ENCODE data around the gene SLC17A2. TPM values are rescaled to one million over a fixed set of nuclear protein-coding genes. Genes with fewer than 3 reads are reported as not detected.

The SLC17A2 gene
- total and polyA plus RNA-seq, 2 donors (not counting 1 experiment from before 2014, with no cell fraction given): not detected

DNA sequence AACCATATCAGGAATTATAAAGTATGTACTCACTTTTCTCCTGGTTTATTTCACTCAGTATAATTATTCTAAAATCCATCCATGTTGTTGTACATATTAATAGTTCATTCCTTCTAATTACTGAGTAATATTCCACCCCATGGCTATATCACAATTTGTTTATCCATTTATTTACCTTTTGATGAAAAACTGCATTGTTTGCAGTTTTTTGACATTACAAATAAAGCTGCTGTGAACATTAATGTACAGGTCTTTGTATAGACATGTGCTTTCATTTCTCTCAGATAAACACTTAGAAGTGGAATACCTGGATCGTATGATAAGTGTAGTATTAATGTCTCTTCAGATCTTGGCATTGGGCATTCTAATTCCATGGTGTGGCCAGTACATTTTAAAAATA, 60.7 kb downstream of the SLC17A2 start:
- peaks cover 12% of the 10 kb centered on the region for H3K27me3 Mint-ChIP-seq
- TF ChIP-seq EZH2 (IDR thresholded peaks at IDR 0.05; ENCODE audit: borderline replicate concordance, insufficient read depth, low read depth, low read length, poor library complexity, severe bottlenecking): no peak
- TF ChIP-seq, protein P1, sequence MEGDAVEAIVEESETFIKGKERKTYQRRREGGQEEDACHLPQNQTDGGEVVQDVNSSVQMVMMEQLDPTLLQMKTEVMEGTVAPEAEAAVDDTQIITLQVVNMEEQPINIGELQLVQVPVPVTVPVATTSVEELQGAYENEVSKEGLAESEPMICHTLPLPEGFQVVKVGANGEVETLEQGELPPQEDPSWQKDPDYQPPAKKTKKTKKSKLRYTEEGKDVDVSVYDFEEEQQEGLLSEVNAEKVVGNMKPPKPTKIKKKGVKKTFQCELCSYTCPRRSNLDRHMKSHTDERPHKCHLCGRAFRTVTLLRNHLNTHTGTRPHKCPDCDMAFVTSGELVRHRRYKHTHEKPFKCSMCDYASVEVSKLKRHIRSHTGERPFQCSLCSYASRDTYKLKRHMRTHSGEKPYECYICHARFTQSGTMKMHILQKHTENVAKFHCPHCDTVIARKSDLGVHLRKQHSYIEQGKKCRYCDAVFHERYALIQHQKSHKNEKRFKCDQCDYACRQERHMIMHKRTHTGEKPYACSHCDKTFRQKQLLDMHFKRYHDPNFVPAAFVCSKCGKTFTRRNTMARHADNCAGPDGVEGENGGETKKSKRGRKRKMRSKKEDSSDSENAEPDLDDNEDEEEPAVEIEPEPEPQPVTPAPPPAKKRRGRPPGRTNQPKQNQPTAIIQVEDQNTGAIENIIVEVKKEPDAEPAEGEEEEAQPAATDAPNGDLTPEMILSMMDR (IDR thresholded peaks at IDR 0.05): no peak
- Histone ChIP-seq H3K4me3 (ENCODE audit: control extremely low read depth in 1 of 5, extremely low read depth in 1 of 5, insufficient read depth in 1 of 5, low read depth in 2 of 5, low read length in 4 of 5) (no peak overlapping the region), H3K4me1 (ENCODE audit: control insufficient read depth in 2 of 2, insufficient read depth in 2 of 2, low read length in 2 of 2) (no peaks in the 10 kb centered on the region), H3K79me2 (ENCODE audit: control insufficient read depth, insufficient read depth, low read length) (no peaks in the 10 kb centered on the region), H3K9ac (ENCODE audit: low read length) (no peak overlapping the region), H4K20me1 (ENCODE audit: control insufficient read depth, insufficient read depth, low read length, poor library complexity, severe bottlenecking) (no peaks in the 10 kb centered on the region), H3K27me3 (replicated peaks in 1 of 4; ENCODE audit: control extremely low read depth in 1 of 4, control insufficient read depth in 3 of 4, insufficient read depth in 4 of 4, low read length in 3 of 4) (peaks cover 0 to 3% (median 0%) of the 10 kb centered on the region in 4 experiments), H3K27ac (ENCODE audit: low read length in 2 of 2) (no peak overlapping the region), H3K9me3 (ENCODE audit: control extremely low read depth in 1 of 3, control insufficient read depth in 2 of 3, insufficient read depth in 1 of 3, low read length in 2 of 3) (no peaks in the 10 kb centered on the region), H2AFZ (ENCODE audit: insufficient read depth, low read depth, low read length, poor library complexity, severe bottlenecking) (no peak overlapping the region), H3K4me2 (replicated peaks; ENCODE audit: low read depth, low read length, poor library complexity, severe bottlenecking) (no peak overlapping the region), H3K36me3 (replicated peaks in 1 of 2; ENCODE audit: control extremely low read depth in 1 of 2, control insufficient read depth in 1 of 2, extremely low read depth in 1 of 2, insufficient read depth in 2 of 2, low read length in 1 of 2) (no peaks in the 10 kb centered on the region)
- WGBS (ENCODE audit: insufficient coverage): no CpG with 5 or more reads among the region's 1 CpG
- no peaks in the 10 kb centered on the region for H3K4me1 Mint-ChIP-seq
- no peaks in the 10 kb centered on the region for H3K9me3 Mint-ChIP-seq (ENCODE audit: insufficient read depth)
- intact Hi-C loops (cut with micrococcal nuclease): no loop called here
- ATAC-seq (ENCODE audit: low read depth) (no peak), DNase-seq (no peak)
- POLR2A ChIA-PET: no interaction called here
- no peak overlapping the region for H3K27ac Mint-ChIP-seq
- CTCF ChIA-PET: no interaction called here
- H3K4me3 Mint-ChIP-seq: no peak overlapping the region

DNA sequence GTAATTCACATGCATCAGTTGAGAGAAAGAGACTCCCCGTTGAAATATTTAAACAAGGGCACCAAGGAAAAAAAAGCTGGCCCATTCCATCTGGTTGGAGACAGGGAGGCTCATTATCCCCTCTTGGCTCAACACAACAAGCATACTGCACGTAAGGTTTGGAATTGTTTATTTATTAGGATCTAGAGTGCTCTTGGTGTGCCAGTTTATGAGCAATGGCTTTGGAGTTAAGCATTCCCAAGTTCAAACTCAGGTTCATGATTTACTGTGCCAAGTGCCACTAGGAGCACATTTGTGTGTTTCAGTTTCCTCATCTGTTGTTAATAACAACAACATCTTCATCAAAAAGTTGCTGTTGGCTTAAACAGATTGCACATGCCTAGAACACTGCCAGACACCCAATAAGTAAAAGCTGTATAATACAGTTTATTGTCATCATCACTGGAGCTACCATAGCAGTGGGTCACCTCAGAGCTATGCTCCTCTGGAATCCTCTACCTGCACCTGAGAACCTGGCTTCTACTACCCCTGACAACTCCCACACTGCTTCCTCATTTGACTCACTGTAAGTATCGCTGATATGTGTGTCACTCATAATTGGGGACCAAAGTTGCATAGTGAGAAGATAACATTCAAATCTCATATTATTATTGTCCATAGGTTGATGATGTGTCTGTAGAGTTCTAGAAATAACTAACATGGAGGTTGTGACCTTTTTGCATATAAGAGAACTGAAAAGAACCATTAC, 61.9 kb downstream of the SLC17A2 start:
- no peak overlapping the region for H3K4me2 ChIP-seq (replicated peaks; ENCODE audit: low read depth, low read length, poor library complexity, severe bottlenecking)
- intact Hi-C loops (cut with micrococcal nuclease): no loop called here
- CTCF ChIA-PET: no interaction called here
- DNase-seq (no peak), ATAC-seq (ENCODE audit: low read depth) (no peak)
- H3K4me3 ChIP-seq (ENCODE audit: control extremely low read depth in 1 of 5, extremely low read depth in 1 of 5, insufficient read depth in 1 of 5, low read depth in 2 of 5, low read length in 4 of 5): no peak overlapping the region
- no peaks in the 10 kb centered on the region for H3K9me3 ChIP-seq (ENCODE audit: control extremely low read depth in 1 of 3, control insufficient read depth in 2 of 3, insufficient read depth in 1 of 3, low read length in 2 of 3)
- no CpG with 5 or more reads among the region's 3 CpGs for WGBS (ENCODE audit: insufficient coverage)
- no peak overlapping the region for H3K27ac ChIP-seq (ENCODE audit: low read length in 2 of 2)
- H3K27me3 ChIP-seq (replicated peaks in 1 of 4; ENCODE audit: control extremely low read depth in 1 of 4, control insufficient read depth in 3 of 4, insufficient read depth in 4 of 4, low read length in 3 of 4): peaks cover 0 to 8% (median 2%) of the 10 kb centered on the region in 4 experiments
- Mint-ChIP-seq H3K4me3 (no peak overlapping the region), H3K4me1 (no peaks in the 10 kb centered on the region), H3K9me3 (ENCODE audit: insufficient read depth) (no peaks in the 10 kb centered on the region), H3K27ac (no peak overlapping the region), H3K27me3 (peaks cover 24% of the 10 kb centered on the region)
- H2AFZ ChIP-seq (ENCODE audit: insufficient read depth, low read depth, low read length, poor library complexity, severe bottlenecking): no peak overlapping the region
- no peaks in the 10 kb centered on the region for H4K20me1 ChIP-seq (ENCODE audit: control insufficient read depth, insufficient read depth, low read length, poor library complexity, severe bottlenecking)
- TF ChIP-seq, protein P1 (IDR thresholded peaks at IDR 0.05): no peak
- no peak for TF ChIP-seq EZH2 (IDR thresholded peaks at IDR 0.05; ENCODE audit: borderline replicate concordance, insufficient read depth, low read depth, low read length, poor library complexity, severe bottlenecking)
- H3K79me2 ChIP-seq (ENCODE audit: control insufficient read depth, insufficient read depth, low read length): no peaks in the 10 kb centered on the region
- POLR2A ChIA-PET: no interaction called here
- H3K36me3 ChIP-seq (replicated peaks in 1 of 2; ENCODE audit: control extremely low read depth in 1 of 2, control insufficient read depth in 1 of 2, extremely low read depth in 1 of 2, insufficient read depth in 2 of 2, low read length in 1 of 2): no peaks in the 10 kb centered on the region
- no peak overlapping the region for H3K9ac ChIP-seq (ENCODE audit: low read length)
- H3K4me1 ChIP-seq (ENCODE audit: control insufficient read depth in 2 of 2, insufficient read depth in 2 of 2, low read length in 2 of 2): no peaks in the 10 kb centered on the region
